Measurements from ENCODE around the gene EML6. TPM values are rescaled to one million over a fixed set of nuclear protein-coding genes. Genes with fewer than 3 reads are reported as not detected.

EML6 gene
- total and polyA plus RNA-seq, 2 of the 8 experiments (the other 6 are each of a cell fraction or from before 2014, with no cell fraction given) = 1.2 to 1.6 TPM

DNA sequence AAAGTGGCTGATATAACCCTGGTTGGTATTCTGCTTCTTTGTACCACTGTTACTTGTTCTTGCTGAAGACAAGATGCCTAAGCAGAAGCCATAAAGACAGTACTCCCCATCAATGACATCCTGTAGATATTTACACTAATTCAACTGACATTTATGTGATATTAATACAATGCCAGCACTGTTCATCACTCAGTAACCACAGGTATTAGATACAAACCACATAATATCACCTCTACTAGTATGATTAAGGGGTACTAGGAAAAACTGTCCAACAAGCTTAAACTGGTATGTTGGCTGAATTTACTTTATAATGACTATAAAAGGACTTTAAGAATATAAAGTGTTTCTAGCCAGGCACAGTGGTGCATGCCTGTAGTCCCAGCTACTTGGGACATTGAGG, 261.0 kb downstream of the EML6 start:
- Histone ChIP-seq H3K4me1 (replicated peaks in 1 of 4; ENCODE audit: control insufficient read depth in 3 of 4, insufficient read depth in 4 of 4, low read length in 3 of 4) (peaks cover 0 to 5% (median 2%) of the 10 kb centered on the region in 4 experiments; a peak in 4 of 7 replicates), H3K4me3 (ENCODE audit: extremely low read depth in 1 of 4, insufficient read depth in 2 of 4, low read depth in 3 of 4, low read length in 4 of 4) (no peak overlapping the region), H4K8ac (ENCODE audit: extremely low read depth, insufficient read depth, low read length) (no peak overlapping the region), H4K91ac (replicated peaks; ENCODE audit: insufficient read length, low read length) (no peak overlapping the region), H3K79me2 (ENCODE audit: control insufficient read depth in 1 of 2, insufficient read depth in 2 of 2, low read length in 2 of 2) (peaks cover 0 to 90% of the 10 kb centered on the region in 2 experiments; a peak in 3 of 4 replicates), H3K27ac (ENCODE audit: low read depth, low read length) (no peak overlapping the region), H3K14ac (ENCODE audit: insufficient read length) (no peak overlapping the region), H4K20me1 (replicated peaks in 1 of 2; ENCODE audit: control insufficient read depth in 1 of 2, insufficient read depth in 2 of 2, low read length in 2 of 2) (peaks cover 0 to 3% of the 10 kb centered on the region in 2 experiments), H3K36me3 (ENCODE audit: control insufficient read depth in 2 of 4, insufficient read depth in 4 of 4, low read length in 3 of 4) (peaks cover 3 to 49% (median 16%) of the 10 kb centered on the region in 4 experiments), H3K4me2 (ENCODE audit: insufficient read depth in 1 of 2, low read depth in 2 of 2, low read length in 2 of 2) (no peak overlapping the region), H3K9ac (replicated peaks in 1 of 4; ENCODE audit: extremely low read depth in 1 of 4, low read depth in 3 of 4, low read length in 3 of 4) (no peak overlapping the region), H3K9me3 (ENCODE audit: insufficient read depth in 2 of 2, low read depth in 1 of 2, low read length in 1 of 2) (no peaks in the 10 kb centered on the region), H3K18ac (ENCODE audit: extremely low read depth, low read length) (no peak overlapping the region), H3K79me1 (ENCODE audit: low read depth, low read length) (peaks cover 2% of the 10 kb centered on the region; the same call in 1 of the 2 replicates), H3K27me3 (replicated peaks in 1 of 4; ENCODE audit: control insufficient read depth in 3 of 4, extremely low read depth in 1 of 4, insufficient read depth in 3 of 4, low read length in 3 of 4) (no peaks in the 10 kb centered on the region), H2AK5ac (ENCODE audit: low read depth, low read length) (no peak overlapping the region), H3K56ac (replicated peaks; ENCODE audit: insufficient read length, low read depth, low read length) (no peak overlapping the region), H2BK20ac (ENCODE audit: low read length) (no peak overlapping the region), H3K23ac (ENCODE audit: insufficient read length) (no peak overlapping the region), H4K5ac (ENCODE audit: insufficient read length, low read depth, low read length) (no peak overlapping the region), H2BK5ac (ENCODE audit: low read depth, low read length) (no peak overlapping the region), H3K23me2 (ENCODE audit: low read depth, low read length) (no peaks in the 10 kb centered on the region; the same call in 1 of the 2 replicates), H2BK12ac (ENCODE audit: low read depth, low read length) (no peak overlapping the region), H2BK15ac (ENCODE audit: low read length) (no peak overlapping the region), H3K4ac (replicated peaks; ENCODE audit: insufficient read length, low read depth, low read length) (no peak overlapping the region), H2BK120ac (replicated peaks; ENCODE audit: low read depth, low read length) (no peak overlapping the region), H2AFZ (ENCODE audit: low read length) (no peak overlapping the region)
- DNase-seq (ENCODE audit: low read depth in 1 of 2, low spot score in 2 of 2) = no peak
- CTCF ChIA-PET (ENCODE audit: partially characterized antibody) = interaction anchor here (1.6 to 2.8 kb wide), 2 partner anchors 131 to 184 kb away, joined by 3 to 8 read pairs; no protein-coding TSS in a partner anchor
- TF ChIP-seq SAP30 (IDR thresholded peaks at IDR 0.05; ENCODE audit: insufficient read depth, insufficient replicate concordance, low read length) (no peak), ASH2L (IDR thresholded peaks at IDR 0.05; ENCODE audit: low read length) (no peak)
- POLR2A ChIA-PET (ENCODE audit: partially characterized antibody) = interaction anchor here (1.7 kb wide), 1 partner anchor 16 kb away, joined by 4 read pairs; no protein-coding TSS in a partner anchor
- no peak for FAIRE-seq
